GM21390 (cell line): ENCODE measurements around the gene DTX1.

Experiments
- ATAC-seq: cut with Tn5 transposase; IDR thresholded peaks from one replicate; pipeline ENCODE4 v1.9.1; 2021; ENCODE audit not compliant: unreplicated experiment

DTX1 gene

GRCh38 chr12:113070117-113070906 lies 13.8 kb downstream of the DTX1 start:
- ATAC-seq = no peak

- no peak for ATAC-seq
These were observed 14.9 kb downstream of the DTX1 start for GRCh38 chr12:113071135-113072112.

GRCh38 chr12:113072136-113072535 lies 15.6 kb downstream of the DTX1 start:
- no peak for ATAC-seq

GRCh38 chr12:113073586-113073985 lies 17.1 kb downstream of the DTX1 start:
- ATAC-seq = no peak

GRCh38 chr12:113075137-113075683 lies 18.7 kb downstream of the DTX1 start:
- ATAC-seq = peak; percentile 90

GRCh38 chr12:113077057-113077858 lies 20.7 kb downstream of the DTX1 start:
- ATAC-seq = no peak

GRCh38 chr12:113077859-113078255 lies 21.3 kb downstream of the DTX1 start:
- ATAC-seq = no peak

- ATAC-seq = no peak
These were observed 25.3 kb downstream of the DTX1 start for GRCh38 chr12:113081873-113082272.

- peak; percentile 73 for ATAC-seq
These were observed 26.1 kb downstream of the DTX1 start for GRCh38 chr12:113082486-113083148.

- ATAC-seq = no peak
These were observed 27.4 kb downstream of the DTX1 start for GRCh38 chr12:113083863-113084435.

- no peak for ATAC-seq
These were observed 30.0 kb downstream of the DTX1 start for GRCh38 chr12:113086249-113087164.

GRCh38 chr12:113087193-113087592 lies 30.7 kb downstream of the DTX1 start:
- ATAC-seq = no peak

GRCh38 chr12:113088037-113088436 lies 31.5 kb downstream of the DTX1 start:
- no peak for ATAC-seq

- ATAC-seq = no peak
These were observed 32.6 kb downstream of the DTX1 start for GRCh38 chr12:113088971-113089756.

GRCh38 chr12:113089839-113090238 lies 33.3 kb downstream of the DTX1 start:
- ATAC-seq = no peak

- no peak for ATAC-seq
These were observed 34.2 kb downstream of the DTX1 start for GRCh38 chr12:113090740-113091139.

- no peak for ATAC-seq
These were observed 35.0 kb downstream of the DTX1 start for GRCh38 chr12:113091506-113091905.
